HEK293 (cell line): Measurements from ENCODE around the gene DHX16.

Experiments used
- ATF2 ChIP-seq: fragments of 450-650 bp; formaldehyde crosslinking; IDR thresholded peaks from 2 replicates; pipeline ENCODE4 v1.5.1; 2016; ENCODE audit warnings: missing biosample characterization, missing genetic modification characterization, low read depth
- GLI2 ChIP-seq: fragments of 450-650 bp; formaldehyde crosslinking; IDR thresholded peaks from 2 replicates; pipeline ENCODE4; 2017; ENCODE audit warnings: missing biosample characterization, missing genetic modification characterization, low read depth, borderline replicate concordance
- GLIS2 ChIP-seq: fragments of 450-650 bp; formaldehyde crosslinking; IDR thresholded peaks from 2 replicates; pipeline ENCODE4 v1.5.1; 2016; ENCODE audit warnings: missing biosample characterization, missing genetic modification characterization
- KLF16 ChIP-seq: fragments of 450-650 bp; formaldehyde crosslinking; IDR thresholded peaks from 2 replicates; pipeline ENCODE4 v1.5.1; 2017; ENCODE audit warnings: missing biosample characterization, missing genetic modification characterization
- KLF17 ChIP-seq: fragments of 450-650 bp; formaldehyde crosslinking; IDR thresholded peaks from 2 replicates; pipeline ENCODE4 v1.5.1; 2016; ENCODE audit warnings: missing biosample characterization, missing genetic modification characterization
- MYNN ChIP-seq: fragments of 450-650 bp; formaldehyde crosslinking; IDR thresholded peaks from 2 replicates; pipeline ENCODE4 v1.5.1; 2016; ENCODE audit warnings: missing biosample characterization, missing genetic modification characterization, borderline replicate concordance
- OSR2 ChIP-seq: fragments of 450-650 bp; formaldehyde crosslinking; IDR thresholded peaks from 2 replicates; pipeline ENCODE4 v1.5.1; 2016; ENCODE audit warnings: missing biosample characterization, missing genetic modification characterization
- PRDM1 ChIP-seq: fragments of 450-650 bp; formaldehyde crosslinking; IDR thresholded peaks from 2 replicates; pipeline ENCODE4; 2016; ENCODE audit warnings: missing biosample characterization, missing genetic modification characterization
- PRDM4 ChIP-seq: fragments of 450-650 bp; formaldehyde crosslinking; IDR thresholded peaks from 2 replicates; pipeline ENCODE4 v1.5.1; 2017; ENCODE audit warnings: missing biosample characterization, missing genetic modification characterization
- TSHZ1 ChIP-seq: fragments of 450-650 bp; formaldehyde crosslinking; IDR thresholded peaks from 2 replicates; pipeline ENCODE4 v1.5.1; 2016; ENCODE audit warnings: missing biosample characterization, missing genetic modification characterization, borderline replicate concordance
- ZBTB17 ChIP-seq: fragments of 450-650 bp; formaldehyde crosslinking; IDR thresholded peaks from 2 replicates; pipeline ENCODE4 v1.5.1; 2016; ENCODE audit warnings: missing biosample characterization, missing genetic modification characterization
- ZBTB26 ChIP-seq: fragments of 450-650 bp; formaldehyde crosslinking; optimal IDR thresholded peaks from 2 replicates; pipeline ENCODE3; 2016; ENCODE audit warnings: missing biosample characterization, mild to moderate bottlenecking, missing genetic modification characterization
- ZFP69B ChIP-seq: fragments of 450-650 bp; formaldehyde crosslinking; IDR thresholded peaks from 2 replicates; pipeline ENCODE4 v1.5.1; 2016; ENCODE audit warnings: missing biosample characterization, missing genetic modification characterization
- ZIC2 ChIP-seq: fragments of 450-650 bp; formaldehyde crosslinking; IDR thresholded peaks from 2 replicates; pipeline ENCODE4 v1.5.1; 2016; ENCODE audit warnings: missing biosample characterization, missing genetic modification characterization
- ZNF10 ChIP-seq: fragments of 450-650 bp; formaldehyde crosslinking; IDR thresholded peaks from 2 replicates; pipeline ENCODE4 v1.5.1; 2017; ENCODE audit warnings: missing biosample characterization, missing genetic modification characterization
- ZNF114 ChIP-seq: fragments of 450-650 bp; formaldehyde crosslinking; IDR thresholded peaks from 2 replicates; pipeline ENCODE4 v1.5.0; 2017; ENCODE audit warnings: missing biosample characterization, missing genetic modification characterization
- ZNF214 ChIP-seq: fragments of 450-650 bp; formaldehyde crosslinking; IDR thresholded peaks from 2 replicates; pipeline ENCODE4 v1.5.1; 2017; ENCODE audit warnings: missing biosample characterization, mild to moderate bottlenecking, missing genetic modification characterization, borderline replicate concordance
- ZNF221 ChIP-seq: fragments of 450-650 bp; formaldehyde crosslinking; IDR thresholded peaks from 2 replicates; pipeline ENCODE4 v1.5.1; 2017; ENCODE audit warnings: missing biosample characterization, missing genetic modification characterization, borderline replicate concordance
- ZNF23 ChIP-seq: fragments of 450-650 bp; formaldehyde crosslinking; IDR thresholded peaks from 2 replicates; pipeline ENCODE4 v1.5.1; 2016; ENCODE audit warnings: missing biosample characterization, missing genetic modification characterization, borderline replicate concordance
- ZNF24 ChIP-seq: fragments of 450-650 bp; formaldehyde crosslinking; IDR thresholded peaks from 2 replicates; pipeline ENCODE4 v1.5.1; 2016; ENCODE audit warnings: missing biosample characterization, missing genetic modification characterization
- ZNF266 ChIP-seq: fragments of 450-650 bp; formaldehyde crosslinking; IDR thresholded peaks from 2 replicates; pipeline ENCODE4 v1.5.1; 2016; ENCODE audit warnings: missing biosample characterization, missing genetic modification characterization, low read depth
- ZNF350 ChIP-seq: fragments of 450-650 bp; formaldehyde crosslinking; IDR thresholded peaks from 2 replicates; pipeline ENCODE4 v1.5.0; 2017; ENCODE audit warnings: missing biosample characterization, mild to moderate bottlenecking, missing genetic modification characterization
- ZNF354C ChIP-seq: fragments of 450-650 bp; formaldehyde crosslinking; IDR thresholded peaks from 2 replicates; pipeline ENCODE4 v1.5.1; 2016; ENCODE audit warnings: missing biosample characterization, missing genetic modification characterization, low read depth, borderline replicate concordance
- ZNF394 ChIP-seq: fragments of 450-650 bp; formaldehyde crosslinking; IDR thresholded peaks from 2 replicates; pipeline ENCODE4 v1.5.1; 2016; ENCODE audit warnings: missing biosample characterization, missing genetic modification characterization, mild to moderate bottlenecking, moderate library complexity, borderline replicate concordance
- ZNF623 ChIP-seq: fragments of 450-650 bp; formaldehyde crosslinking; IDR thresholded peaks from 2 replicates; pipeline ENCODE4 v1.5.1; 2016; ENCODE audit warnings: missing biosample characterization, missing genetic modification characterization
- ZNF677 ChIP-seq: fragments of 450-650 bp; IDR thresholded peaks from 2 replicates; pipeline ENCODE4 v1.5.0; 2018; ENCODE audit warnings: missing biosample characterization, mild to moderate bottlenecking, missing genetic modification characterization, moderate library complexity
- ZNF707 ChIP-seq: fragments of 450-650 bp; formaldehyde crosslinking; IDR thresholded peaks from 2 replicates; pipeline ENCODE4 v1.5.1; 2016; ENCODE audit warnings: missing biosample characterization, missing genetic modification characterization
- ZNF768 ChIP-seq: fragments of 450-650 bp; formaldehyde crosslinking; IDR thresholded peaks from 2 replicates; pipeline ENCODE4 v1.5.1; 2018; ENCODE audit warnings: missing biosample characterization, mild to moderate bottlenecking, missing genetic modification characterization
- ZNF785 ChIP-seq: fragments of 450-650 bp; formaldehyde crosslinking; IDR thresholded peaks from 2 replicates; pipeline ENCODE4 v1.5.1; 2016; ENCODE audit warnings: missing biosample characterization, missing genetic modification characterization
- ZSCAN16 ChIP-seq: fragments of 450-650 bp; formaldehyde crosslinking; IDR thresholded peaks from 2 replicates; pipeline ENCODE4 v1.5.1; 2016; ENCODE audit warnings: missing biosample characterization, missing genetic modification characterization
- ZSCAN30 ChIP-seq: fragments of 450-650 bp; IDR thresholded peaks from 2 replicates; pipeline ENCODE4 v1.5.1; 2018; ENCODE audit warnings: missing biosample characterization, mild to moderate bottlenecking, missing genetic modification characterization, moderate library complexity

Gene DHX16

GRCh38 chr6:30686009-30686907, 13.5 kb upstream of the DHX16 start, which contains the start of gene PPP1R18 (continued):
- TF ChIP-seq ZNF24: no peak
- no peak for TF ChIP-seq ZSCAN16
- no peak for TF ChIP-seq OSR2 (tag by site-specific recombination)
- TF ChIP-seq ZIC2 (tag by site-specific recombination): no peak
- no peak for TF ChIP-seq ZSCAN30 (tag by site-specific recombination)
- TF ChIP-seq ZNF768: no peak
- TF ChIP-seq ZNF707 (tag by site-specific recombination): no peak
- TF ChIP-seq TSHZ1 (tag by site-specific recombination): no peak
- no peak for TF ChIP-seq KLF16 (tag by site-specific recombination)
- no peak for TF ChIP-seq ZNF350 (tag by site-specific recombination)
- TF ChIP-seq MYNN (tag by site-specific recombination): no peak
- TF ChIP-seq ATF2 (tag by site-specific recombination): no peak
- TF ChIP-seq ZNF23 (tag by site-specific recombination): no peak
- TF ChIP-seq ZFP69B (tag by site-specific recombination): 0 out of 2 replicates have a peak, but pooled peaks have one; percentile 40
- TF ChIP-seq ZNF785: no peak
- no peak for TF ChIP-seq ZNF221 (tag by site-specific recombination)
- TF ChIP-seq ZNF623 (tag by site-specific recombination): no peak
- TF ChIP-seq ZNF677 (tag by site-specific recombination): no peak
- TF ChIP-seq ZNF354C (tag by site-specific recombination): no peak
- TF ChIP-seq GLIS2 (tag by site-specific recombination): peak; percentile 52; the same call in 1 of the 2 replicates
- no peak for TF ChIP-seq ZNF266
- TF ChIP-seq ZBTB17 (tag by site-specific recombination): no peak
- peak; percentile 51 for TF ChIP-seq ZBTB26
- TF ChIP-seq ZNF214 (tag by site-specific recombination): no peak
- TF ChIP-seq PRDM4 (tag by site-specific recombination): no peak
- TF ChIP-seq KLF17 (tag by site-specific recombination): no peak
- no peak for TF ChIP-seq ZNF114 (tag by site-specific recombination)
- no peak for TF ChIP-seq ZNF394
- no peak for TF ChIP-seq ZNF10
- no peak for TF ChIP-seq GLI2 (tag by site-specific recombination)
- TF ChIP-seq PRDM1 (tag by site-specific recombination): peak; percentile 100
